SKM-1 (cell line): Measurements from ENCODE around the gene TRIP10.
"Not testable (repeated sequence)": the region's sequence is repeated elsewhere in the genome, so short reads cannot be mapped to it uniquely, and the experiment has no call there.

ENCODE experiments used
- DNase-seq: peaks from one replicate; lab custom pipeline; 2025; ENCODE audit not compliant: unreplicated experiment; lab: John Stamatoyannopoulos, UW

Gene TRIP10

GRCh38 chr19:6739390-6739882 lies at the start of gene TRIP10:
TSS of gene TRIP10 (plus strand) at chr19:6739680. CDS start at chr19:6739762, 82 bp downstream.
- DNase-seq, result peak; percentile 59

GRCh38 chr19:6690160-6690885 lies 49.2 kb upstream of the TRIP10 start:
- no peak for DNase-seq

- DNase-seq, result no peak
Measured at GRCh38 chr19:6691342-6691741, 48.1 kb upstream of the TRIP10 start.

- DNase-seq, result no peak
Measured at GRCh38 chr19:6692027-6692426, 47.5 kb upstream of the TRIP10 start.

GRCh38 chr19:6693056-6693471 lies 46.4 kb upstream of the TRIP10 start:
- no peak for DNase-seq

- no peak for DNase-seq
Measured at GRCh38 chr19:6693681-6694080, 45.8 kb upstream of the TRIP10 start.

- DNase-seq, result no peak
Measured at GRCh38 chr19:6694147-6694815, 45.2 kb upstream of the TRIP10 start.

GRCh38 chr19:6696239-6696820 lies 43.1 kb upstream of the TRIP10 start:
- DNase-seq, result no peak

GRCh38 chr19:6697291-6697690 lies 42.2 kb upstream of the TRIP10 start:
- DNase-seq, result no peak

- no peak for DNase-seq
Measured at GRCh38 chr19:6699935-6700334, 39.5 kb upstream of the TRIP10 start.

GRCh38 chr19:6700586-6701316 lies 38.7 kb upstream of the TRIP10 start:
- DNase-seq, result no peak

- no peak for DNase-seq
Measured at GRCh38 chr19:6705931-6706632, 33.4 kb upstream of the TRIP10 start.

- DNase-seq, result no peak
Measured at GRCh38 chr19:6706633-6706958, 32.9 kb upstream of the TRIP10 start.

GRCh38 chr19:6707011-6707657 lies 32.3 kb upstream of the TRIP10 start:
- DNase-seq, result no peak

GRCh38 chr19:6707658-6708018 lies 31.8 kb upstream of the TRIP10 start:
- no peak for DNase-seq

GRCh38 chr19:6708346-6708745 lies 31.1 kb upstream of the TRIP10 start:
- no peak for DNase-seq

- not testable (repeated sequence) for DNase-seq
Measured at GRCh38 chr19:6708913-6709312, 30.6 kb upstream of the TRIP10 start.

- no peak for DNase-seq
Measured at GRCh38 chr19:6709549-6709948, 29.9 kb upstream of the TRIP10 start.

GRCh38 chr19:6710273-6711077 lies 29.0 kb upstream of the TRIP10 start:
- DNase-seq, result no peak

GRCh38 chr19:6711078-6711361 lies 28.5 kb upstream of the TRIP10 start:
- DNase-seq, result no peak
